ENCODE measurements around the gene GRXCR2. TPM values are rescaled to one million over a fixed set of nuclear protein-coding genes. Genes with fewer than 3 reads are reported as not detected.

Gene GRXCR2
- not detected for polyA plus RNA-seq (2012; ENCODE audit: insufficient read depth, insufficient read length, low read depth)

DNA sequence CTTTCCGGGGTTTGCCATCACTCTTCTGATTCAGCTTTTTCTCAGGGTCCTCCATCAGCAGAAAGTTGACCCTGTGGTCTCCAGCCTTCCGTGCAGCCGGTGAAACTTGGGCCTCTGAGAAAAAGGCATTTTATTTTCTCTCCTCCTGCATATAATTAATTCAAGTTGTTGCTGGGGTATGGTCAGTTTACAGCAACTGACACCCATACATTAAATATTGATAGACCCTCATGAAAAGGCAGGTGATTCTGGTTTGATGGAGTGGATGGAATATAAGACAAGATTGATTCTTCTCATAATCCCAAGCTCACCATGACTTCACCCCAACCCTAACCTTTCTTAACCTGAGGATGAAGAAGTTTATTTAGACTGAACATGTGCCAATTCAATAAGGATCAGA is at the start of gene GRXCR2:
Gene GRXCR2, minus strand, starts transcription at position 101 of the 400 bp plus-strand sequence. Its CDS starts 46 bp downstream, at position 55.
- no peak for DNase-seq
- H3K4me1 ChIP-seq: no peaks in the 10 kb centered on the region

DNA sequence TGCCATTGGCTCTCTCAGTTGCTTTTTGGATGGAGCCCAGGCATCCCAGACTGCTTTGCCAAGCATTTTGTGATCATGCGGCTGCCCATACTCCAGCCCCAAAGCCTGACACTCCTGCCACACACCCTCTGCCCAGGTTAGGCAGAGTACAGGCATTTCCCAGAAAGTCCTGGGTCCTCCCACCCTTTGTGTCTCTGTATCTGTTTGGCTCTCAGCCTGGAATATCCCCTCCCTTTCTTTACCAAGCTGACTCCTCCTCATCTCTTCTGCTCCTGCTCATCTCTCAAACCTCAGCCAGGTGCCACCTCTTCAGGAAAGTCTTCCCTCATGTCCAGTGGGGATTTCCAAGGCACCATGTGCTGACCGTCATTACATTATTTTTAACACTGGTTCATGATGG is 49.2 kb upstream of the GRXCR2 start:
- no peaks in the 10 kb centered on the region for H3K4me1 ChIP-seq

More for the DNA sequence above, at the start of gene GRXCR2:
- H3K4me3 ChIP-seq (ENCODE audit: low read depth, low read length): no peak within 1 kb of the TSS
- H3K27me3 ChIP-seq: no peaks in the 10 kb centered on the region; the same call in 1 of the 2 replicates
- no peaks in the 10 kb centered on the region for H3K9me3 ChIP-seq
- no peaks in the 10 kb centered on the region for H3K36me3 ChIP-seq
- TF ChIP-seq, protein P1, sequence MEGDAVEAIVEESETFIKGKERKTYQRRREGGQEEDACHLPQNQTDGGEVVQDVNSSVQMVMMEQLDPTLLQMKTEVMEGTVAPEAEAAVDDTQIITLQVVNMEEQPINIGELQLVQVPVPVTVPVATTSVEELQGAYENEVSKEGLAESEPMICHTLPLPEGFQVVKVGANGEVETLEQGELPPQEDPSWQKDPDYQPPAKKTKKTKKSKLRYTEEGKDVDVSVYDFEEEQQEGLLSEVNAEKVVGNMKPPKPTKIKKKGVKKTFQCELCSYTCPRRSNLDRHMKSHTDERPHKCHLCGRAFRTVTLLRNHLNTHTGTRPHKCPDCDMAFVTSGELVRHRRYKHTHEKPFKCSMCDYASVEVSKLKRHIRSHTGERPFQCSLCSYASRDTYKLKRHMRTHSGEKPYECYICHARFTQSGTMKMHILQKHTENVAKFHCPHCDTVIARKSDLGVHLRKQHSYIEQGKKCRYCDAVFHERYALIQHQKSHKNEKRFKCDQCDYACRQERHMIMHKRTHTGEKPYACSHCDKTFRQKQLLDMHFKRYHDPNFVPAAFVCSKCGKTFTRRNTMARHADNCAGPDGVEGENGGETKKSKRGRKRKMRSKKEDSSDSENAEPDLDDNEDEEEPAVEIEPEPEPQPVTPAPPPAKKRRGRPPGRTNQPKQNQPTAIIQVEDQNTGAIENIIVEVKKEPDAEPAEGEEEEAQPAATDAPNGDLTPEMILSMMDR (IDR thresholded peaks at IDR 0.05; ENCODE audit: low read depth, low read length): no peak

GRCh38 chr5:145921211-145921610 is 48.4 kb upstream of the GRXCR2 start:
- H3K36me3 ChIP-seq: no peaks in the 10 kb centered on the region
- H3K9me3 ChIP-seq: no peaks in the 10 kb centered on the region
- TF ChIP-seq, protein P1 (IDR thresholded peaks at IDR 0.05; ENCODE audit: low read depth, low read length): no peak
- H3K27me3 ChIP-seq: no peaks in the 10 kb centered on the region
- DNase-seq: no peak
- H3K4me1 ChIP-seq: no peaks in the 10 kb centered on the region
- H3K4me3 ChIP-seq (ENCODE audit: low read depth, low read length): no peak overlapping the region

More for the DNA sequence above, 49.2 kb upstream of the GRXCR2 start:
- H3K36me3 ChIP-seq: no peaks in the 10 kb centered on the region
- TF ChIP-seq, protein P1 (IDR thresholded peaks at IDR 0.05; ENCODE audit: low read depth, low read length): no peak
- H3K9me3 ChIP-seq: no peaks in the 10 kb centered on the region
- H3K4me3 ChIP-seq (ENCODE audit: low read depth, low read length): no peak overlapping the region
- H3K27me3 ChIP-seq: no peaks in the 10 kb centered on the region
- no peak for DNase-seq

DNA sequence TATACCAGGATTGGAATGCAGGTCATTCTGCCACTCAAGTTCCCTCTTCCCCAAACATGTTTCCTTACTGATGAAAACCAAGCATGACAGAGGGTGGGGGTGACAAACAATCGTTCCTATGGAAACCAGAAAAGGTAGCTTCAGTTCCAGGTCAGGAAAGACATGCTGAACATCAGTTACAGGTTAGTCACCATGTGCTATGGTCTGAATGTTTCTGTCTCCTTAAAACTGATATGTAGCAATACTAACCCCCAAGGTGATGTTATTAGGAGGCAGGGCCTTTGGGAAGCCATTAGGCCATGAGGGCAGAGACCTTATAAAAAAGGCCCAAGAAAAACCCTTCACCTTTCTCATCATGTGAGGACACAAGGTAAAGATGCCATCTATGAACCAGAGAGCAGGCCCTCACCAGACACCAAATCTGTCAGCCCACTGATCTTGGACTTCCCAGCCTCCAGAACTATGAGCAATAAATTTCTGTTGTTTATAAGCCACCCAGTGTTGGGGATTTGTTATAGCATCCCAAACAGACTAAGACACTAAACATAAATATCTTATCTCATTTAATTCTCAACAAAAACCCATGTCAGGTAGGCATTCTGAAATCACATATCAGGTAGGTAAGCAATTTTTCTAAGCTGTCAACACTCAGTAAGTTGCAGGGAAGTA is 47.9 kb upstream of the GRXCR2 start:
- DNase-seq: no peak
- no peak overlapping the region for H3K4me3 ChIP-seq (ENCODE audit: low read depth, low read length)
- no peaks in the 10 kb centered on the region for H3K36me3 ChIP-seq
- H3K27me3 ChIP-seq: no peaks in the 10 kb centered on the region
- no peaks in the 10 kb centered on the region for H3K9me3 ChIP-seq
- H3K4me1 ChIP-seq: no peaks in the 10 kb centered on the region
- TF ChIP-seq, protein P1 (IDR thresholded peaks at IDR 0.05; ENCODE audit: low read depth, low read length): no peak

DNA sequence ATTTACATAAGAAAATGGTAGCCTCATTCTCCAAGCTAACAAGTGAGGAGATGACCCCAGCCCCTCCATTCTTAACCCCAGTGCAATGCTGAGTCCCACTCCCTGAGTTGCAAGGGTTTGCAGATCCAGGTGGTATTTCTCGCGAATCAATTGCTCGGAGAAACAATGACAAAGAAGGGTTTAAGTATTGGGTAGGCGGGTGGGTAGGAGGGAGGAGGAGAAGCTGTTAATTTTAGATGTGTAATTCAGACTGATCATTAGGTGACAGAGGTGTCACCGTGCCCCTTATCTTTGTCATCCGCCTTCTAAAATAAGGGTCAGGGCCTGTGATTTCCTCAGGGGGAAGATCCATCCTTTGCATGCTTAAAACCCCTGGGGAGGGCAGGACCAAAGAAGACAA is 46.6 kb upstream of the GRXCR2 start:
- Histone ChIP-seq H3K27me3 (no peaks in the 10 kb centered on the region), H3K36me3 (no peaks in the 10 kb centered on the region), H3K4me3 (ENCODE audit: low read depth, low read length) (no peak overlapping the region), H3K4me1 (no peaks in the 10 kb centered on the region), H3K9me3 (no peaks in the 10 kb centered on the region)
- TF ChIP-seq, protein P1 (IDR thresholded peaks at IDR 0.05; ENCODE audit: low read depth, low read length): no peak
- DNase-seq: no peak

DNA sequence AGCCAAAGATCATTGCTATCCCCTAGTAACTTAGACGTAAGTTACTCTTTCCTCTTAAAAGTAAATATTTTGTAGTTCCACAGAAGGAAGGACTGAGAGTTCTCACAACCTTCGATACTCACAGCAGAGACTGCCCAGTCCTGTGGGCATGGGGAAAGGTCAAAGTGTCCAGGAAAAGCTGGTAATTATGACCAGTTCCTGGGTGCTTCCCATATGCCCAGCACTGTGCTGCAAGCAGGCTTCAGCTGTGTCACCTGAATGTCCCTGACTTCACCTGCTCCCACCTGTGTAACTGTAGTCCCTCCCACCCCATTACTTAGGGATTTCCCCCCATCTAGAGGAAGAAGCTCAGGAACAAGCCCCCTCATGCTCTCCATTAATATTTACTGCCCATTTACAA is 45.6 kb upstream of the GRXCR2 start:
- Histone ChIP-seq H3K4me3 (ENCODE audit: low read depth, low read length) (no peak overlapping the region), H3K9me3 (no peaks in the 10 kb centered on the region), H3K36me3 (no peaks in the 10 kb centered on the region), H3K27me3 (no peaks in the 10 kb centered on the region), H3K4me1 (no peaks in the 10 kb centered on the region)
- DNase-seq: no peak
- TF ChIP-seq, protein P1 (IDR thresholded peaks at IDR 0.05; ENCODE audit: low read depth, low read length): no peak
